Skeletal muscle satellite cell (primary cell): Measurements from ENCODE around the gene BID.

Experiments used
- H3K27me3 ChIP-seq: 2 replicates; pipeline ENCODE4 v1.7.0; 2013; ENCODE audit warnings: low read length; ENCODE audit not compliant: control insufficient read depth, insufficient read depth
- H3K36me3 ChIP-seq: 2 replicates; pipeline ENCODE4 v1.7.0; 2013; ENCODE audit warnings: mild to moderate bottlenecking, control low read depth, low read length; ENCODE audit not compliant: insufficient read depth
- H3K4me1 ChIP-seq: 2 replicates; pipeline ENCODE4 v1.7.0; 2013; ENCODE audit warnings: low read length; ENCODE audit not compliant: control insufficient read depth, insufficient read depth
- H3K4me2 ChIP-seq: 2 replicates; pipeline ENCODE4 v1.7.0; 2013; ENCODE audit warnings: mild to moderate bottlenecking, low read length
- H3K4me3 ChIP-seq: 2 replicates; pipeline ENCODE4 v1.7.0; 2013; ENCODE audit warnings: low read length
- H3K9ac ChIP-seq: 2 replicates; pipeline ENCODE4 v1.7.0; 2013; ENCODE audit warnings: mild to moderate bottlenecking, low read depth, low read length, moderate library complexity
- H3K9me3 ChIP-seq: replicated peaks from 2 replicates; pipeline ENCODE4 v1.7.0; 2013; ENCODE audit warnings: mild to moderate bottlenecking, control low read depth, low read length

The BID gene

GRCh38 chr22:17814830-17815229, 40.6 kb upstream of the BID start:
- no peak overlapping the region for H3K4me2 ChIP-seq

GRCh38 chr22:17814084-17814483, 39.8 kb upstream of the BID start:
- Histone ChIP-seq H3K36me3 (peaks cover 15% of the 10 kb centered on the region), H3K9ac (no peak overlapping the region)

More at GRCh38 chr22:17814830-17815229, 40.6 kb upstream of the BID start:
- Histone ChIP-seq H3K4me3 (no peak overlapping the region), H3K4me1 (no peaks in the 10 kb centered on the region), H3K27me3 (no peaks in the 10 kb centered on the region), H3K36me3 (peaks cover 12% of the 10 kb centered on the region), H3K9ac (no peak overlapping the region), H3K9me3 (no peaks in the 10 kb centered on the region)

GRCh38 chr22:17811119-17811518, 36.9 kb upstream of the BID start:
- Histone ChIP-seq H3K4me3 (no peak overlapping the region), H3K36me3 (peaks cover 28% of the 10 kb centered on the region), H3K9me3 (no peaks in the 10 kb centered on the region), H3K4me1 (no peaks in the 10 kb centered on the region), H3K9ac (no peak overlapping the region), H3K4me2 (no peak overlapping the region), H3K27me3 (no peaks in the 10 kb centered on the region)

More at GRCh38 chr22:17814084-17814483, 39.8 kb upstream of the BID start:
- no peak overlapping the region for H3K4me3 ChIP-seq
- H3K4me1 ChIP-seq, result no peaks in the 10 kb centered on the region
- H3K9me3 ChIP-seq, result no peaks in the 10 kb centered on the region
- H3K27me3 ChIP-seq, result no peaks in the 10 kb centered on the region
- no peak overlapping the region for H3K4me2 ChIP-seq

- no peaks in the 10 kb centered on the region for H3K9me3 ChIP-seq
- H3K9ac ChIP-seq, result no peak overlapping the region
- H3K4me1 ChIP-seq, result no peaks in the 10 kb centered on the region
- no peaks in the 10 kb centered on the region for H3K27me3 ChIP-seq
- H3K36me3 ChIP-seq, result peaks cover 28% of the 10 kb centered on the region
- no peak overlapping the region for H3K4me3 ChIP-seq
- H3K4me2 ChIP-seq, result no peak overlapping the region
These were observed 36.4 kb upstream of the BID start for GRCh38 chr22:17810570-17811116.

- H3K9me3 ChIP-seq, result no peaks in the 10 kb centered on the region
- H3K4me3 ChIP-seq, result no peak overlapping the region
- no peaks in the 10 kb centered on the region for H3K27me3 ChIP-seq
- no peaks in the 10 kb centered on the region for H3K4me1 ChIP-seq
- H3K9ac ChIP-seq, result no peak overlapping the region
- H3K4me2 ChIP-seq, result no peak overlapping the region
- H3K36me3 ChIP-seq, result peaks cover 22% of the 10 kb centered on the region
These were observed 34.6 kb upstream of the BID start for GRCh38 chr22:17808693-17809403.

GRCh38 chr22:17807578-17808410, 33.5 kb upstream of the BID start:
- H3K4me2 ChIP-seq, result no peak overlapping the region
- no peaks in the 10 kb centered on the region for H3K4me1 ChIP-seq
- H3K9me3 ChIP-seq, result no peaks in the 10 kb centered on the region
- H3K9ac ChIP-seq, result no peak overlapping the region
- H3K4me3 ChIP-seq, result no peak overlapping the region
- H3K27me3 ChIP-seq, result no peaks in the 10 kb centered on the region
- H3K36me3 ChIP-seq, result peaks cover 27% of the 10 kb centered on the region

GRCh38 chr22:17807086-17807485, 32.8 kb upstream of the BID start:
- H3K4me3 ChIP-seq, result no peak overlapping the region
- no peaks in the 10 kb centered on the region for H3K27me3 ChIP-seq
- no peak overlapping the region for H3K4me2 ChIP-seq
- no peaks in the 10 kb centered on the region for H3K9me3 ChIP-seq
- H3K4me1 ChIP-seq, result no peaks in the 10 kb centered on the region
- peaks cover 27% of the 10 kb centered on the region for H3K36me3 ChIP-seq
- no peak overlapping the region for H3K9ac ChIP-seq

- H3K4me1 ChIP-seq, result no peaks in the 10 kb centered on the region
- no peak overlapping the region for H3K4me3 ChIP-seq
- H3K9me3 ChIP-seq, result no peaks in the 10 kb centered on the region
- no peak overlapping the region for H3K4me2 ChIP-seq
- H3K27me3 ChIP-seq, result no peaks in the 10 kb centered on the region
- H3K9ac ChIP-seq, result no peak overlapping the region
- H3K36me3 ChIP-seq, result peaks cover 27% of the 10 kb centered on the region
These were observed 32.2 kb upstream of the BID start for GRCh38 chr22:17806437-17806836.

- H3K9ac ChIP-seq, result no peak overlapping the region
- H3K4me1 ChIP-seq, result no peaks in the 10 kb centered on the region
- H3K27me3 ChIP-seq, result no peaks in the 10 kb centered on the region
- no peak overlapping the region for H3K4me3 ChIP-seq
- H3K9me3 ChIP-seq, result no peaks in the 10 kb centered on the region
- no peak overlapping the region for H3K4me2 ChIP-seq
- H3K36me3 ChIP-seq, result peaks cover 25% of the 10 kb centered on the region
These were observed 30.2 kb upstream of the BID start for GRCh38 chr22:17804331-17805080.

- Histone ChIP-seq H3K9ac (no peak overlapping the region), H3K36me3 (peaks cover 20% of the 10 kb centered on the region), H3K27me3 (no peaks in the 10 kb centered on the region), H3K4me1 (no peaks in the 10 kb centered on the region), H3K4me3 (no peak overlapping the region), H3K9me3 (no peaks in the 10 kb centered on the region), H3K4me2 (no peak overlapping the region)
These were observed 29.5 kb upstream of the BID start for GRCh38 chr22:17803609-17804270.

GRCh38 chr22:17802822-17803221, 28.6 kb upstream of the BID start:
- Histone ChIP-seq H3K4me1 (no peaks in the 10 kb centered on the region), H3K4me2 (no peak overlapping the region), H3K4me3 (no peak overlapping the region), H3K27me3 (no peaks in the 10 kb centered on the region), H3K36me3 (peaks cover 16% of the 10 kb centered on the region), H3K9me3 (no peaks in the 10 kb centered on the region), H3K9ac (no peak overlapping the region)
